Endothelial cell of umbilical vein (primary cell): Measurements from ENCODE around the gene NGLY1. TPM values are rescaled to one million over a fixed set of nuclear protein-coding genes. Genes with fewer than 3 reads are reported as not detected.

Experiments
- BruUV-seq: library from RNA; stranded (reverse); fragments of 400-500 nt; replicated peaks from 2 replicates; lab custom pipeline; 2021; lab: Mats Ljungman, UMichigan
- CTCF ChIA-PET: fragments of 300-600, 350-600 bp; sonication (Branson Sonifier 250); formaldehyde crosslinking; loops from one replicate; lab custom pipeline; 2021; ENCODE audit warnings: antibody characterized with exemption, inconsistent platforms; lab: Charles Lee
- POLR2A ChIA-PET: fragments of 300-600, 350-600 bp; sonication (Branson Sonifier 250); formaldehyde crosslinking; loops from one replicate; lab custom pipeline; 2021; ENCODE audit warnings: antibody characterized with exemption, inconsistent platforms; lab: Charles Lee
- DNase-seq: peaks from one replicate; pipeline ENCODE4 v3.0.0-alpha.2; 2011; ENCODE audit warnings: low read depth, low spot score
- FAIRE-seq: peaks from 2 replicates; lab custom pipeline; 2011; peaks lifted over from hg19 to GRCh38; lab: Jason Lieb, UNC
- H2AFZ ChIP-seq: 2 replicates; pipeline ENCODE4 v1.6.0; 2012; ENCODE audit warnings: low read depth, low read length, control low read depth, inconsistent platforms
- H3K27ac ChIP-seq: 2 replicates; pipeline ENCODE4 v1.5.1; 2011; ENCODE audit warnings: low read depth, mild to moderate bottlenecking, control low read depth, low read length, moderate library complexity; ENCODE audit not compliant: insufficient read depth
- H3K27me3 ChIP-seq, 2 experiments: 2 replicates each; pipeline versions ENCODE4 v1.6.0 to v1.6.1; 2011; ENCODE audit warnings: low read length in 2 of 2, mixed read lengths in 1 of 2; ENCODE audit not compliant: control insufficient read depth in 2 of 2, insufficient read depth in 2 of 2
- H3K36me3 ChIP-seq, 2 experiments: 2 replicates in 1 of 2; 3 replicates in 1 of 2; pipeline ENCODE4 v1.5.1; 2011; ENCODE audit warnings: low read length in 2 of 2, mild to moderate bottlenecking in 1 of 2, moderate library complexity in 1 of 2; ENCODE audit not compliant: control insufficient read depth in 2 of 2, insufficient read depth in 2 of 2; ENCODE audit errors: extremely low read depth in 1 of 2
- H3K4me1 ChIP-seq: 3 replicates; pipeline ENCODE4 v1.5.1; 2011; ENCODE audit warnings: mild to moderate bottlenecking, low read length; ENCODE audit not compliant: control insufficient read depth, insufficient read depth; ENCODE audit errors: extremely low read depth
- H3K4me2 ChIP-seq: 2 replicates; pipeline ENCODE4 v1.6.1; 2011; ENCODE audit warnings: low read length, control low read depth, mixed read lengths; ENCODE audit not compliant: insufficient read depth
- H3K4me3 ChIP-seq, 3 experiments: fragments of 200-600 bp in 1 of 3; sonication (generic), shearing (Covaris generic) in 1 of 3; replicated peaks in 1 of 3; 2 replicates each; pipeline ENCODE4 v1.5.1; 2011 to 2016; ENCODE audit warnings: control low read depth in 3 of 3, low read length in 3 of 3, mild to moderate bottlenecking in 2 of 3, inconsistent platforms in 1 of 3, low read depth in 1 of 3, moderate library complexity in 1 of 3; ENCODE audit not compliant: insufficient read depth in 1 of 3
- H3K79me2 ChIP-seq: 2 replicates; pipeline ENCODE4 v1.6.0; 2012; ENCODE audit warnings: low read length, inconsistent platforms; ENCODE audit not compliant: control insufficient read depth, insufficient read depth
- H3K9ac ChIP-seq: replicated peaks from 2 replicates; pipeline ENCODE3; 2011; ENCODE audit warnings: low read length, control low read depth; ENCODE audit not compliant: insufficient read depth; ENCODE audit errors: extremely low read depth
- H3K9me1 ChIP-seq: replicated peaks from 3 replicates; pipeline ENCODE4 v1.6.0; 2011; ENCODE audit warnings: mild to moderate bottlenecking, low read length; ENCODE audit not compliant: control insufficient read depth, insufficient read depth; ENCODE audit errors: extremely low read depth
- H3K9me3 ChIP-seq: replicated peaks from 2 replicates; pipeline ENCODE4 v1.5.1; 2012; ENCODE audit warnings: low read length, inconsistent platforms; ENCODE audit not compliant: control insufficient read depth, insufficient read depth
- H4K20me1 ChIP-seq: replicated peaks from 2 replicates; pipeline ENCODE3; 2011; ENCODE audit warnings: mild to moderate bottlenecking, low read length; ENCODE audit not compliant: control insufficient read depth, insufficient read depth; ENCODE audit errors: extremely low read depth
- CTCF ChIP-seq, 2 donors: IDR thresholded peaks; 1 replicate in 1 of 2; 2 replicates in 1 of 2; pipeline ENCODE4 v1.5.1; 2011; ENCODE audit warnings: low read length in 2 of 2, mild to moderate bottlenecking in 2 of 2, moderate library complexity in 2 of 2, control low read depth in 1 of 2, inconsistent platforms in 1 of 2, low read depth in 1 of 2; ENCODE audit not compliant: insufficient read depth in 1 of 2; ENCODE audit errors: extremely low read depth in 1 of 2
- EZH2 ChIP-seq: IDR thresholded peaks from 2 replicates; pipeline ENCODE4 v1.6.1; 2012; ENCODE audit warnings: borderline replicate concordance, low read depth, mild to moderate bottlenecking, moderate library complexity, low read length, inconsistent platforms; ENCODE audit not compliant: severe bottlenecking
- FOS ChIP-seq: IDR thresholded peaks from 2 replicates; pipeline ENCODE4 v1.6.1; 2011; ENCODE audit warnings: mild to moderate bottlenecking, low read length, moderate library complexity, borderline replicate concordance; ENCODE audit not compliant: insufficient read depth
- GATA2 ChIP-seq: IDR thresholded peaks from 2 replicates; pipeline ENCODE4 v1.7.0; 2011; ENCODE audit warnings: low read depth, mild to moderate bottlenecking, moderate library complexity, mixed read lengths, low read length; ENCODE audit not compliant: insufficient read length, insufficient read depth
- JUN ChIP-seq: IDR thresholded peaks from 2 replicates; pipeline ENCODE4 v1.6.1; 2011; ENCODE audit warnings: borderline replicate concordance, low read depth; ENCODE audit not compliant: insufficient read length, insufficient read depth
- MAX ChIP-seq: IDR thresholded peaks from 2 replicates; pipeline ENCODE4 v1.6.1; 2011; ENCODE audit not compliant: insufficient read depth, insufficient read length
- MYC ChIP-seq: IDR thresholded peaks from one replicate; pipeline ENCODE4 v1.6.1; 2011; ENCODE audit warnings: mild to moderate bottlenecking, low read depth, low read length
- POLR2A ChIP-seq: IDR thresholded peaks from 2 replicates; pipeline ENCODE4 v1.6.1; 2012; ENCODE audit warnings: low read depth, mild to moderate bottlenecking, control low read depth, low read length
- POLR2AphosphoS5 ChIP-seq: IDR thresholded peaks from 2 replicates; pipeline ENCODE4 v1.6.1; 2012; ENCODE audit warnings: low read depth, mild to moderate bottlenecking, control low read depth, low read length, moderate library complexity; ENCODE audit not compliant: insufficient read depth
- dilution Hi-C: fragments of 300-500 bp; cut with MboI; formaldehyde crosslinking; loops from one replicate; pipeline ENCODE4 v1.15.0; 2019; ENCODE audit warnings: low sequenced_read_pairs; ENCODE audit not compliant: extremely low pct_ligation_motif_present
- intact Hi-C: fragments of 100-400 bp; cut with micrococcal nuclease; formaldehyde crosslinking; loops from one replicate; pipeline ENCODE4 v1.10.0; 2022
- polyA plus RNA-seq, 4 experiments: library from polyadenylated mRNA; depleted of rRNA in 3 of 4; stranded (reverse) in 3 of 4; unstranded in 1 of 4; fragments of >200 nt; gene quantifications; 2 replicates each; pipeline versions ENCODE4 v1.2.1 to v1.2.3, GENCODE V29; 2011 to 2012; ENCODE audit warnings: missing spikeins in 1 of 4
- total RNA-seq: library from RNA; stranded (reverse); gene quantifications from 2 replicates; pipeline ENCODE4 v1.2.3, GENCODE V29; 2021

The NGLY1 gene
- total and polyA plus RNA-seq, 2 donors (not counting 3 experiments of a cell fraction or from before 2014, with no cell fraction given) = 5.3 to 29.6 TPM

GRCh38 chr3:25817638-25818037 is 34.4 kb upstream of the NGLY1 start:
- Histone ChIP-seq H3K27ac (no peak overlapping the region), H3K4me1 (peaks cover 3% of the 10 kb centered on the region), H3K9me1 (no peaks in the 10 kb centered on the region), H3K36me3 (no peaks in the 10 kb centered on the region), H3K9ac (no peak overlapping the region), H4K20me1 (no peaks in the 10 kb centered on the region), H3K79me2 (no peaks in the 10 kb centered on the region), H3K27me3 (peaks cover 0 to 2% of the 10 kb centered on the region in 2 experiments), H3K4me3 (no peak overlapping the region), H3K9me3 (no peaks in the 10 kb centered on the region), H3K4me2 (no peak overlapping the region), H2AFZ (no peak overlapping the region)
- dilution Hi-C loops (no loop called here), intact Hi-C loops (no loop called here)
- no peak for FAIRE-seq
- TF ChIP-seq MAX (no peak), FOS (no peak), POLR2AphosphoS5 (no peak), EZH2 (no peak)
- BruUV-seq = no TSS peak
- POLR2A ChIA-PET = no interaction called here
- DNase-seq = no peak
- CTCF ChIA-PET = no interaction called here

GRCh38 chr3:25817107-25817506 is 33.9 kb upstream of the NGLY1 start:
- H2AFZ ChIP-seq = no peak overlapping the region
- dilution Hi-C loops = no loop called here
- CTCF ChIA-PET = no interaction called here
- H3K36me3 ChIP-seq = no peaks in the 10 kb centered on the region
- peaks cover 3% of the 10 kb centered on the region for H3K4me1 ChIP-seq
- H4K20me1 ChIP-seq = no peaks in the 10 kb centered on the region
- H3K9ac ChIP-seq = no peak overlapping the region
- TF ChIP-seq CTCF (IDR thresholded peaks at IDR 0.05; ENCODE audit: extremely low read depth in 1 of 2, insufficient read depth in 1 of 2, low read depth in 1 of 2, low read length in 2 of 2) = no peak
- no peak for TF ChIP-seq JUN
- no peak for TF ChIP-seq FOS
- no peak for TF ChIP-seq MYC
- no peak for TF ChIP-seq EZH2
- TF ChIP-seq MAX = no peak
- no peak for TF ChIP-seq POLR2A
- no peak for TF ChIP-seq POLR2AphosphoS5
- no peak for TF ChIP-seq GATA2
- intact Hi-C loops = no loop called here
- no peak overlapping the region for H3K4me2 ChIP-seq
- no TSS peak for BruUV-seq
- POLR2A ChIA-PET = no interaction called here
- no peak overlapping the region for H3K4me3 ChIP-seq
- H3K9me3 ChIP-seq = no peaks in the 10 kb centered on the region
- no peak overlapping the region for H3K27ac ChIP-seq
- no peak for FAIRE-seq
- no peaks in the 10 kb centered on the region for H3K9me1 ChIP-seq
- no peak for DNase-seq
- no peaks in the 10 kb centered on the region for H3K79me2 ChIP-seq
- H3K27me3 ChIP-seq = peaks cover 0 to 2% of the 10 kb centered on the region in 2 experiments
